H9 (cell line): ENCODE measurements around the gene ABCA13. TPM values are rescaled to one million over a fixed set of nuclear protein-coding genes. Genes with fewer than 3 reads are reported as not detected.

Experiments
- DNase-seq: peaks from one replicate; pipeline ENCODE4 v3.0.0-alpha.2; 2017
- H2AFZ ChIP-seq: one replicate; pipeline ENCODE4 v1.6.1; 2013; ENCODE audit warnings: mild to moderate bottlenecking, low read length, control low read depth, moderate library complexity
- H2AK5ac ChIP-seq: 2 replicates; pipeline ENCODE4 v1.6.1; 2013; ENCODE audit warnings: low read length, control low read depth, mixed read lengths; ENCODE audit not compliant: insufficient read length
- H2BK120ac ChIP-seq: one replicate; pipeline ENCODE4 v1.6.1; 2013; ENCODE audit warnings: low read depth, mild to moderate bottlenecking, low read length, control low read depth, inconsistent platforms; ENCODE audit not compliant: poor library complexity, severe bottlenecking
- H2BK12ac ChIP-seq: 2 replicates; pipeline ENCODE4 v1.6.1; 2013; ENCODE audit warnings: low read length, control low read depth, mixed read lengths, low read depth; ENCODE audit not compliant: insufficient read length
- H2BK15ac ChIP-seq: 2 replicates; pipeline ENCODE4 v1.6.1; 2013; ENCODE audit warnings: low read depth, low read length, control low read depth
- H2BK20ac ChIP-seq: one replicate; pipeline ENCODE4 v1.6.1; 2013; ENCODE audit warnings: low read depth, mild to moderate bottlenecking, low read length, control low read depth, inconsistent platforms; ENCODE audit not compliant: poor library complexity, severe bottlenecking
- H2BK5ac ChIP-seq: 2 replicates; pipeline ENCODE4 v1.6.1; 2013; ENCODE audit warnings: low read length, control low read depth, mixed read lengths; ENCODE audit not compliant: insufficient read length
- H3K14ac ChIP-seq: 2 replicates; pipeline ENCODE4 v1.6.1; 2013; ENCODE audit warnings: low read length, control low read depth; ENCODE audit not compliant: insufficient read depth
- H3K18ac ChIP-seq: 2 replicates; pipeline ENCODE4 v1.6.1; 2013; ENCODE audit warnings: low read depth, mild to moderate bottlenecking, mixed read lengths, low read length, control low read depth; ENCODE audit not compliant: insufficient read length
- H3K23ac ChIP-seq: 2 replicates; pipeline ENCODE4 v1.6.1; 2013; ENCODE audit warnings: low read length, control low read depth, mixed read lengths, low read depth; ENCODE audit not compliant: insufficient read length
- H3K23me2 ChIP-seq: 2 replicates; pipeline ENCODE4 v1.6.1; 2013; ENCODE audit warnings: low read depth, mild to moderate bottlenecking, mixed read lengths, low read length, control low read depth; ENCODE audit not compliant: insufficient read length, poor library complexity, severe bottlenecking
- H3K27ac ChIP-seq: 2 replicates; pipeline ENCODE4 v1.5.1; 2013; ENCODE audit warnings: low read length, control low read depth, mixed read lengths, low read depth; ENCODE audit not compliant: insufficient read length
- H3K27me3 ChIP-seq: 2 replicates; pipeline ENCODE4 v1.6.1; 2013; ENCODE audit warnings: low read length, control low read depth, inconsistent platforms; ENCODE audit not compliant: insufficient read depth
- H3K4ac ChIP-seq: 2 replicates; pipeline ENCODE4 v1.6.1; 2013; ENCODE audit warnings: low read depth, mild to moderate bottlenecking, control low read depth, inconsistent platforms, low read length, moderate library complexity
- H3K4me1 ChIP-seq: 2 replicates; pipeline ENCODE4 v1.6.1; 2013; ENCODE audit warnings: low read length, control low read depth, inconsistent platforms; ENCODE audit not compliant: insufficient read depth
- H3K4me2 ChIP-seq: 2 replicates; pipeline ENCODE4 v1.6.1; 2013; ENCODE audit warnings: low read length, control low read depth, mixed read lengths; ENCODE audit not compliant: insufficient read length, insufficient read depth
- H3K56ac ChIP-seq: 2 replicates; pipeline ENCODE4 v1.6.1; 2013; ENCODE audit warnings: low read depth, mild to moderate bottlenecking, mixed read lengths, low read length, control low read depth; ENCODE audit not compliant: insufficient read length
- H3K79me1 ChIP-seq: 2 replicates; pipeline ENCODE4 v1.6.1; 2013; ENCODE audit warnings: low read depth, mild to moderate bottlenecking, moderate library complexity, low read length, control low read depth, inconsistent platforms; ENCODE audit not compliant: insufficient read depth, poor library complexity, severe bottlenecking
- H3K79me2 ChIP-seq: 2 replicates; pipeline ENCODE4 v1.6.1; 2013; ENCODE audit warnings: low read length, control low read depth, inconsistent platforms; ENCODE audit not compliant: insufficient read depth
- H3K9ac ChIP-seq: 2 replicates; pipeline ENCODE4 v1.6.1; 2013; ENCODE audit warnings: low read length, control low read depth, mixed read lengths; ENCODE audit not compliant: insufficient read length; ENCODE audit errors: extremely low read depth
- H3K9me3 ChIP-seq: one replicate; pipeline ENCODE4 v1.6.1; 2013; ENCODE audit warnings: low read depth, low read length, inconsistent platforms; ENCODE audit not compliant: control insufficient read depth
- H3T11ph ChIP-seq: one replicate; pipeline ENCODE4 v1.6.1; 2013; ENCODE audit warnings: mild to moderate bottlenecking, low read length, control low read depth, inconsistent platforms
- H4K20me1 ChIP-seq: one replicate; pipeline ENCODE4 v1.6.1; 2013; ENCODE audit not compliant: control insufficient read depth, insufficient read length, insufficient read depth
- H4K5ac ChIP-seq: 2 replicates; pipeline ENCODE4 v1.6.1; 2013; ENCODE audit warnings: low read depth, mild to moderate bottlenecking, mixed read lengths, low read length, control low read depth; ENCODE audit not compliant: insufficient read length
- H4K8ac ChIP-seq: replicated peaks from 2 replicates; pipeline ENCODE4 v1.6.1; 2013; ENCODE audit warnings: low read length, control low read depth, mixed read lengths, low read depth; ENCODE audit not compliant: insufficient read length
- H4K91ac ChIP-seq: 2 replicates; pipeline ENCODE4 v1.6.1; 2013; ENCODE audit warnings: low read depth, mild to moderate bottlenecking, moderate library complexity, mixed read lengths, low read length, control low read depth; ENCODE audit not compliant: insufficient read length
- H3K27ac Mint-ChIP-seq, 3 experiments: 2 replicates in 2 of 3; 3 replicates in 1 of 3; pipeline ENCODE4 v1.8.0; 2020 to 2021; ENCODE audit warnings: mixed read lengths in 3 of 3, mild to moderate bottlenecking in 1 of 3, moderate library complexity in 1 of 3
- H3K27me3 Mint-ChIP-seq: 2 replicates; pipeline ENCODE4 v1.8.0; 2021; ENCODE audit warnings: low read depth, mild to moderate bottlenecking, moderate library complexity, mixed read lengths
- H3K36me3 Mint-ChIP-seq, 3 experiments: 2 replicates in 2 of 3; 3 replicates in 1 of 3; pipeline ENCODE4 v1.8.0; 2020 to 2021; ENCODE audit warnings: low read depth in 3 of 3, mixed read lengths in 3 of 3; ENCODE audit not compliant: insufficient read depth in 1 of 3
- H3K4me1 Mint-ChIP-seq, 2 experiments: 2 replicates each; pipeline ENCODE4 v1.8.0; 2020; ENCODE audit warnings: mixed read lengths in 2 of 2
- H3K4me3 Mint-ChIP-seq, 2 experiments: 2 replicates in 1 of 2; 3 replicates in 1 of 2; pipeline ENCODE4 v1.8.0; 2020 to 2021; ENCODE audit warnings: mild to moderate bottlenecking in 2 of 2, mixed read lengths in 2 of 2, moderate library complexity in 1 of 2
- H3K9me3 Mint-ChIP-seq, 2 experiments: 2 replicates in 1 of 2; 3 replicates in 1 of 2; pipeline ENCODE4 v1.8.0; 2020; ENCODE audit warnings: mild to moderate bottlenecking in 2 of 2, mixed read lengths in 2 of 2, moderate library complexity in 1 of 2
- whole genome bisulfite sequencing: extraction: QIAGEN DNeasy Blood & Tissue Kit; methylation state at CpG from one replicate; pipeline ENCODE4 v1.1.7; 2013; ENCODE audit warnings: missing lambda C conversion rate, low lambda C conversion rate, mixed read lengths; ENCODE audit not compliant: insufficient read length; ENCODE audit errors: extremely low coverage; 5-methylcytosine and 5-hydroxymethylcytosine counted together
- total RNA-seq: library from RNA; stranded (reverse); gene quantifications from 2 replicates; pipeline ENCODE4 v1.2.1, GENCODE V29; 2021
- TF ChIP-seq, protein P1 (sequence below): fragments of 200-600 bp; sonication (generic); conservative IDR thresholded peaks from 3 replicates; pipeline ENCODE4 v1.8.0; 2021; ENCODE audit warnings: antibody characterized with exemption, mild to moderate bottlenecking

Gene ABCA13
- total RNA-seq, 1 experiment from 2014 or later = 0.11 TPM

DNA sequence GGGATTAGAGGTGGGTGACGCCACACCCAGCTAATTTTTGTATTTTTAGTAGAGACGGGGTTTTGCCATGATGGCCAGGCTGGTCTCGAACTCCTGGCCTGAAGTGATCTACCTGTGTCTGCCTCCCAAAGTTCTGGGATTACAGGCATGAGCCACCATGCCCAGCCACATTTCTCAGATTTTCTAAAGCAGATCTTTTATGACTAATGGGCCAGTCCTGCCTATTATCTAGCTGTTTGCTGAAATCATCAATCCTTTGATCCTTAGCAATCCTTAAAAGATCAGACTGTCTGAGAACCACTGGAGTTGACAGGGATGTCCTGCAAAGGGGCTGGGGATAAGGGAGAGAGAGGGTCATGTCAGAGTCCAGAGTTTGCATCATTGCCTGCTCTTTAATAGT is 21.2 kb upstream of the ABCA13 start:
- Mint-ChIP-seq H3K4me1 (peaks cover 27 to 48% of the 10 kb centered on the region in 2 experiments), H3K27ac (no peak overlapping the region), H3K9me3 (peaks cover 9 to 17% of the 10 kb centered on the region in 2 experiments), H3K4me3 (no peak overlapping the region), H3K27me3 (no peaks in the 10 kb centered on the region), H3K36me3 (peaks cover 0 to 7% (median 6%) of the 10 kb centered on the region in 3 experiments; a peak in 5 of 7 replicates)
- Histone ChIP-seq H4K8ac (no peak overlapping the region), H2BK12ac (no peak overlapping the region), H3K79me1 (no peaks in the 10 kb centered on the region), H3K27ac (no peak overlapping the region), H3K4ac (no peak overlapping the region), H2BK15ac (no peak overlapping the region), H4K5ac (no peak overlapping the region), H3K56ac (no peak overlapping the region), H2BK120ac (no peak overlapping the region), H3K23me2 (no peaks in the 10 kb centered on the region), H4K20me1 (no peaks in the 10 kb centered on the region), H3K9ac (no peak overlapping the region), H3K4me2 (no peak overlapping the region), H2AFZ (no peak overlapping the region), H4K91ac (no peak overlapping the region), H2AK5ac (no peak overlapping the region), H2BK20ac (no peak overlapping the region), H3K9me3 (no peaks in the 10 kb centered on the region), H3K27me3 (no peaks in the 10 kb centered on the region), H3K14ac (no peak overlapping the region), H3K18ac (no peak overlapping the region), H3K23ac (no peak overlapping the region), H3K4me1 (peaks cover 4% of the 10 kb centered on the region; the same call in 1 of the 2 replicates), H3T11ph (no peak overlapping the region), H2BK5ac (no peak overlapping the region), H3K79me2 (no peaks in the 10 kb centered on the region)
- no CpG with 5 or more reads among the region's 3 CpGs for WGBS
- no peak for DNase-seq
- TF ChIP-seq, protein P1, sequence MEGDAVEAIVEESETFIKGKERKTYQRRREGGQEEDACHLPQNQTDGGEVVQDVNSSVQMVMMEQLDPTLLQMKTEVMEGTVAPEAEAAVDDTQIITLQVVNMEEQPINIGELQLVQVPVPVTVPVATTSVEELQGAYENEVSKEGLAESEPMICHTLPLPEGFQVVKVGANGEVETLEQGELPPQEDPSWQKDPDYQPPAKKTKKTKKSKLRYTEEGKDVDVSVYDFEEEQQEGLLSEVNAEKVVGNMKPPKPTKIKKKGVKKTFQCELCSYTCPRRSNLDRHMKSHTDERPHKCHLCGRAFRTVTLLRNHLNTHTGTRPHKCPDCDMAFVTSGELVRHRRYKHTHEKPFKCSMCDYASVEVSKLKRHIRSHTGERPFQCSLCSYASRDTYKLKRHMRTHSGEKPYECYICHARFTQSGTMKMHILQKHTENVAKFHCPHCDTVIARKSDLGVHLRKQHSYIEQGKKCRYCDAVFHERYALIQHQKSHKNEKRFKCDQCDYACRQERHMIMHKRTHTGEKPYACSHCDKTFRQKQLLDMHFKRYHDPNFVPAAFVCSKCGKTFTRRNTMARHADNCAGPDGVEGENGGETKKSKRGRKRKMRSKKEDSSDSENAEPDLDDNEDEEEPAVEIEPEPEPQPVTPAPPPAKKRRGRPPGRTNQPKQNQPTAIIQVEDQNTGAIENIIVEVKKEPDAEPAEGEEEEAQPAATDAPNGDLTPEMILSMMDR = no peak
